Subcutaneous abdominal adipose tissue (tissue), 5 donors: ENCODE measurements around the gene PDE9A.

Experiments used
- H3K27ac ChIP-seq: one replicate; pipeline ENCODE4 v1.7.0; 2013; ENCODE audit warnings: low read depth, mild to moderate bottlenecking, inconsistent platforms, low read length, moderate library complexity
- H3K27me3 ChIP-seq, 5 donors: one replicate each; pipeline ENCODE4 v1.7.0; 2013; ENCODE audit warnings: low read length in 5 of 5, inconsistent platforms in 1 of 5; ENCODE audit not compliant: control insufficient read depth in 5 of 5, insufficient read depth in 4 of 5
- H3K36me3 ChIP-seq, 5 donors: one replicate each; pipeline ENCODE4 v1.7.0; 2013; ENCODE audit warnings: low read length in 5 of 5; ENCODE audit not compliant: control insufficient read depth in 5 of 5, insufficient read depth in 5 of 5
- H3K4me1 ChIP-seq, 5 donors: one replicate each; pipeline ENCODE4 v1.7.0; 2013; ENCODE audit warnings: low read length in 5 of 5, mild to moderate bottlenecking in 3 of 5, moderate library complexity in 1 of 5; ENCODE audit not compliant: control insufficient read depth in 5 of 5, insufficient read depth in 5 of 5
- H3K4me3 ChIP-seq, 5 donors: one replicate each; pipeline ENCODE4 v1.7.0; 2013; ENCODE audit warnings: low read length in 5 of 5, low read depth in 1 of 5
- H3K9ac ChIP-seq, 5 donors: one replicate each; pipeline ENCODE4 v1.7.0; 2013; ENCODE audit warnings: low read length in 5 of 5, mild to moderate bottlenecking in 4 of 5, moderate library complexity in 3 of 5
- H3K9me3 ChIP-seq, 5 donors: one replicate each; pipeline ENCODE4 v1.7.0; 2013; ENCODE audit warnings: low read length in 5 of 5; ENCODE audit not compliant: control insufficient read depth in 5 of 5
- donor health status: healthy.
- donor health status: healthy.
- donor health status: healthy.
- donor health status: healthy.
- donor health status: healthy.

PDE9A gene

GRCh38 chr21:42655796-42656770 is 2.7 kb downstream of the PDE9A start:
- H3K36me3 ChIP-seq, result no peaks in the 10 kb centered on the region
- no peak overlapping the region for H3K27ac ChIP-seq
- no peaks in the 10 kb centered on the region for H3K9me3 ChIP-seq
- no peak overlapping the region for H3K9ac ChIP-seq
- H3K4me1 ChIP-seq, result peaks cover 2 to 28% (median 22%) of the 10 kb centered on the region in 5 donors
- peaks cover 25 to 44% (median 34%) of the 10 kb centered on the region in 5 donors for H3K27me3 ChIP-seq
- H3K4me3 ChIP-seq, result no peak overlapping the region

DNA sequence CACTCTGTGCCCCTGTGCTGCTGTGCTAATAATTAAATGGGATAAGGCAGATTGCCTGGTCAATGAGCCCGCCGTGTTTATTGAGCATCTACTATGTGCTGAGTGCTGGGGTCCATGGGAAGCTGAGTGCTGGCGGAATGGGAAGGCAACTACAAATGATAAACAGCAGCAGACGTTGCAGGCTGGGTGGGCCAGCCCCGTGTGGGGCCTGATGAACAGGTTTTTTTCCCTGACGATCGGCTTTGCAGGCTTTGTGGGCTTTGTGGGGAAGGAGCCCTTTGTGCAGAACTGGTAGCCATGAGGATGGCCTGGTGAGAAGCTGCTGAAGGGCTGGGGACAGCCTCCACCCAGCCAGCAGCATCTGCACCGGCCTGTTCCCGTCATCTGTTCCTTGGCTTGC is 3.5 kb downstream of the PDE9A start:
- Histone ChIP-seq H3K4me3 (no peak overlapping the region), H3K9ac (no peak overlapping the region), H3K27ac (no peak overlapping the region), H3K27me3 (peaks cover 25 to 44% (median 34%) of the 10 kb centered on the region in 5 donors), H3K36me3 (no peaks in the 10 kb centered on the region), H3K9me3 (no peaks in the 10 kb centered on the region), H3K4me1 (peaks cover 2 to 28% (median 22%) of the 10 kb centered on the region in 5 donors)

DNA sequence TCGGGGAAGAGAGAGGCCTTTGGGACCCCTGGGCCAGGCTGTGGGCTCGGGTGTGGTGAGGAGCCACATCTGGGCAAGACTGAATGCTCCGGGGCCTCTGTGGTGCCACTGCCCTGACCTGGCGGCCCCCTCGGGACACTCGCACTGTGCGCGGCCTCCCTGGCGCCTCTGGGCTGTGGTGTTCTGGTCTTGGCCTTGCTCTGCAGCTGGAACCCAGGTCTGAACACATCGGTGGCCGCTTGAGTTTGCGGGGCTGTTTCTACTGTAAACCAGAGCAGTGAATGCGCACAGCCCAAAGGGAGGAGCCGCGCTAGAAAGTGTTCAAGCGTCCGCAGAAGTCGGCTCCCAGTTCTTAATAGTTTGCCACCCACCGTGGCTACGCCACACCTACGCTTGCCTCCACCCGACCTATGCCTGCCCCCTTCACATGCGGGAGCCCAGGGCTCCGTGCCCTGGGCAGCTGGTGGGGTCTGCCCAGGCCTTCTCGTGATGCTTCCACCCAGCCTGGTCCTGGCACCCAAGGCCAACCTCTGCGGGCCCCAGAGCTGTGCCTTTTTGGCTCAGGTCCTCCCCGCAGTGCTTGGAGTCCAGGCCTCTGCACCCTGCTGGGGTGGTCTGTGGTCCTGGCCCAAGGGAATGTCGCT is 4.4 kb downstream of the PDE9A start:
- Histone ChIP-seq H3K9ac (no peak overlapping the region), H3K27ac (no peak overlapping the region), H3K36me3 (peaks cover 0 to 7% (median 0%) of the 10 kb centered on the region in 5 donors), H3K27me3 (peaks cover 26 to 43% (median 33%) of the 10 kb centered on the region in 5 donors), H3K9me3 (no peaks in the 10 kb centered on the region), H3K4me1 (peaks cover 2 to 19% (median 18%) of the 10 kb centered on the region in 5 donors), H3K4me3 (no peak overlapping the region)

DNA sequence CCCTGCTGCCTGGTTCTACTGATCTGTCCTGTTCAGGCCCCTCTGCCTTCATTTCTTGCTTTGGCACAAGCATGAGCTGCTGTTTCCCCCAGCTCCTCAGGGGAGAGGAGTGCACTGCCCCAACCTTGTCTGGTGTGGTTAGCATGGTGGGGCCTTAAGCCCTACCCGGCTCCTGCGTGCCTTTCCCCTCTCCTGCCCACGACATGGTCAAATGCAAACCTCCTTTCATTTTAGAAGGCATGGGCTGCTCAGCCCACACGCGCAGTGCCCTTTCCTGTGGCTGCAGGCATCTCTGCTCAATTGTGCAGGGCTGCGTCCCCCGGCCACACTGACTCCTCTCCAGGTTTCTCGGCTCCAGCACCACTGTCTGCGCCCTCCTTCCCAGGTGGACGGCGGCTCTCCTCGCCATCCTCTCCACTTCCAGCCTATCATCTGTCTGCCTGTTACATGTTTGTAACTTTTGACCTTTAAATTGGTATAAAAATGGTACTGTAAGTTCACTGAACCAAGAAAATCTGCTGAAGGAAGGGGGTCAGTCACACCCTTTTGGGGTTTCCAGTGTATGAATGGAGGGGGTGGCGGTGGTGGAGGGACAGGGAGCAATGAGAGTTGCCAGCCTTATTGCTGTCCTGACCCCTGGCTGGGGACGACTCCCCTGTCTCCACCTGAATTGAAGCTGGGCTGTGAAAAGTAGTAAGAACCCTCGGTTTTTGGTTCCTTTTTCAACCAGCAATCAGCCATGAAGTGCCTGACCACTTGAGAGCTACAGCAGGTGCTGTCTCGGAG is 5.1 kb downstream of the PDE9A start:
- Histone ChIP-seq H3K9ac (no peak overlapping the region), H3K27me3 (peaks cover 26 to 38% (median 30%) of the 10 kb centered on the region in 5 donors), H3K27ac (no peak overlapping the region), H3K9me3 (no peaks in the 10 kb centered on the region), H3K4me3 (no peak overlapping the region), H3K4me1 (peaks cover 2 to 15% (median 13%) of the 10 kb centered on the region in 5 donors), H3K36me3 (peaks cover 0 to 10% (median 0%) of the 10 kb centered on the region in 5 donors)

DNA sequence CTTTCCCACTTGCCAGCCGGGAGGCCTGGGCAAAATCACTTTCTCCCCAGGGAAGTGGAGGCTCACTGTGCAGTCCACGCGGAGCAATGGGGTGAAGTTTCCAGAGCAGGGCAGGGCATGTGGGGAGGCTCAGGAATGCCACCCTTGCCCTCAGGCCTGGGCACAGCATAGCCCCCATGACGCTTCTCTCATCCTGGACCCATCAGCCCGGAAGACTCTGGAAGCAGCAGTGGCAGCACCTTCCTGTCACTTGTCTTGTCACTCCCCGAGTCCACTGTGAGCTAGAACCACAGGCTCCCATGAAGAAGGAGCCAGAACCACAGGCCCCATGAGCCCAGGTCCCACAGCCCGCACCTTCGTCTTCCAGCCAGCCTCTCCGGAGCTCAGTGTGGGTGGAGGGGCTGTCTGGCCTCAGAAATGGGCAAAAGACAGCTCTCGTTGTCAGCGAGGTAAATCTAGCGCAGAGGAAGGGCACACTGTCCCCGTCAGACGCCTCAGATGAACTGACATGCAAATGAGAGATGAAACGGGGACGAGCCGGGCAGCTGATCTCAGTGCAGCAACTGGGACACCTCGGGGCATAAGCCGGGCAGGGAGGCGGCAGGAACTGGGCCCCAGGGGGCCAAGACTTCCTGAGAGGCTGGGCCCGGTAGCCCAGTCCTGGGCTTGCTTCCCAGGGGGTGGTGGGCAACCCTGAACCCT is 6.1 kb downstream of the PDE9A start:
- Histone ChIP-seq H3K27ac (no peak overlapping the region), H3K27me3 (peaks cover 23 to 34% (median 27%) of the 10 kb centered on the region in 5 donors), H3K4me1 (peaks cover 2 to 9% (median 8%) of the 10 kb centered on the region in 5 donors), H3K9me3 (no peaks in the 10 kb centered on the region), H3K4me3 (no peak overlapping the region), H3K36me3 (peaks cover 0 to 10% (median 0%) of the 10 kb centered on the region in 5 donors), H3K9ac (no peak overlapping the region)

GRCh38 chr21:42660118-42660470 is 6.7 kb downstream of the PDE9A start:
- no peaks in the 10 kb centered on the region for H3K9me3 ChIP-seq
- H3K27ac ChIP-seq, result no peak overlapping the region
- peaks cover 17 to 29% (median 22%) of the 10 kb centered on the region in 5 donors for H3K27me3 ChIP-seq
- H3K4me3 ChIP-seq, result no peak overlapping the region
- H3K9ac ChIP-seq, result no peak overlapping the region
- peaks cover 0 to 10% (median 0%) of the 10 kb centered on the region in 5 donors for H3K36me3 ChIP-seq
- H3K4me1 ChIP-seq, result peaks cover 0 to 8% (median 2%) of the 10 kb centered on the region in 5 donors

GRCh38 chr21:42661688-42662429 is 8.4 kb downstream of the PDE9A start:
- Histone ChIP-seq H3K4me3 (no peak overlapping the region), H3K27ac (no peak overlapping the region), H3K4me1 (peaks cover 0 to 5% (median 0%) of the 10 kb centered on the region in 5 donors), H3K9me3 (no peaks in the 10 kb centered on the region), H3K36me3 (peaks cover 0 to 10% (median 0%) of the 10 kb centered on the region in 5 donors), H3K9ac (no peak overlapping the region), H3K27me3 (peaks cover 4 to 16% (median 12%) of the 10 kb centered on the region in 5 donors)

DNA sequence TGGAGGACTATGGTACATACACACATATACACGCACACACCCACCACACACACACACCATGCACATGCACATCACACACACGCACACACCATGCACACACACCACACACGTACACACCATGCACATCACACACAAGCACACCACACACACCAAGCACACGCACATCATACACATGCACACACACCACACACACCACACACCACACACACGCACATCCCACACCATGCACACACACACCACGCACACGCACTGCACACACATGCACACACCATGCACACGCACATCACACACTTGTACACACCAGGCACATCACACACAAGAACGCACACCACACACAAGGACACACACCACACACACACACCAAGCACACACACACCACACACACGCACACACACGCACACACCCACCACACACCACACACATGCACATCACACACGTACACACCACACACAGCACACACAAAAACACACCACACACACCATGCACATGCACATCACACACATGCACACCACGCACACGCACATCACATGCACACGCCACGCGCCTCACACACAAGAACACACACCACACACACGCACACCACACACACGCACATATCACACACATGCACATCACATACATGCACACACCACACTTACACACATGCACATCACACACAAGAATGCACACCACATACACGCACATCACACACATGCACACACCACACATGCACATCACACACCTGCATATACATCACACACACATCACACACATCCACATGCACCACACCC is 9.2 kb downstream of the PDE9A start:
- H3K4me1 ChIP-seq, result peaks cover 0 to 9% (median 0%) of the 10 kb centered on the region in 5 donors
- H3K27ac ChIP-seq, result no peak overlapping the region
- no peak overlapping the region for H3K4me3 ChIP-seq
- no peaks in the 10 kb centered on the region for H3K9me3 ChIP-seq
- H3K36me3 ChIP-seq, result peaks cover 0 to 10% (median 0%) of the 10 kb centered on the region in 5 donors
- H3K27me3 ChIP-seq, result peaks cover 0 to 12% (median 7%) of the 10 kb centered on the region in 5 donors
- no peak overlapping the region for H3K9ac ChIP-seq
